HEK293 (cell line): ENCODE data around the gene TMEM170A.

ENCODE experiments used
- ZBTB17 ChIP-seq: fragments of 450-650 bp; formaldehyde crosslinking; IDR thresholded peaks from 2 replicates; pipeline ENCODE4 v1.5.1; 2016; ENCODE audit warnings: missing biosample characterization, missing genetic modification characterization
- ZEB2 ChIP-seq: fragments of 450-650 bp; formaldehyde crosslinking; IDR thresholded peaks from 2 replicates; pipeline ENCODE4 v1.5.1; 2016; ENCODE audit warnings: missing biosample characterization, missing genetic modification characterization
- ZNF335 ChIP-seq: fragments of 450-650 bp; formaldehyde crosslinking; conservative IDR thresholded peaks from 2 replicates; pipeline ENCODE4 v1.5.1; 2016; ENCODE audit warnings: missing biosample characterization, missing genetic modification characterization
- ZNF530 ChIP-seq: fragments of 450-650 bp; formaldehyde crosslinking; IDR thresholded peaks from 2 replicates; pipeline ENCODE4 v1.5.1; 2016; ENCODE audit warnings: low read depth, missing biosample characterization, missing genetic modification characterization
- TF ChIP-seq, protein P1 (sequence below): fragments of 450-650 bp; formaldehyde crosslinking; IDR thresholded peaks from 2 replicates; pipeline ENCODE4 v1.5.1; 2016; ENCODE audit warnings: missing biosample characterization, missing genetic modification characterization
- TF ChIP-seq, protein P2 (sequence below): fragments of 450-650 bp; formaldehyde crosslinking; IDR thresholded peaks from 2 replicates; pipeline ENCODE4 v1.5.1; 2016; ENCODE audit warnings: missing biosample characterization, missing genetic modification characterization

DNA sequence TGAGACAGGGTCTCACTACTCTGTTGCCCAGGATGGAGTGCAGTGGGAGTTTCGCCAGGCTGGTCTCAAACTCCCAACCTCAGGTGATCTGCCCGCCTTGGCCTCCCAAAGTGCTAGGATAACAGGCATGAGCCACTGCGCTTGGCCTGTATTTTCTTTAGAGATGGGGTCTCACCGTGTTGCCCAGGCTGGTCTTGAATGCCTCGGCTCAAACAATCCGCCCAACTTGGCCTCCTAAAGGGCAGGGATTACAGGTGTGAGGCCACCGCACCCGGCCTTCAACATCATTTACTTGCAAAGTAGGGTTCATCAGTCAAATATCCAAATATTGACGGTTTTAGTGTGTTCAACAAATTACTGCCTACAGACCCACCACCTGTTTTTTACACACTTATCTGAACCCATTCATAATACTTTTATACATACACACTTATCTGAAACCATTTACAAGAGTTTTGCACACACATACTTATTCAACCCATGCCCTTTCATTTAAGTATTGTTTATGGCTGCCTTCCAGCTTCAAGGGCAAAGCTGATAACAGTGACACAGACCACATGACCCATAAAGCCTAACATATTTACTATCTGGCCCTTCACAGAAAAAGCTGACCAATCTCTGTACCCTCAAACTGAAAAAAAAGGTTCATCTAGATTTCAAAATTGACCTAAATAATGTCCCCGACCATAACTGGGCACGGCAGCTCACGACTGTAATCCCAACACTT lies 11.9 kb downstream of the TMEM170A start:
- no peak for TF ChIP-seq ZEB2 (tag by site-specific recombination)
- no peak for TF ChIP-seq ZNF530 (tag by site-specific recombination)
- TF ChIP-seq, protein P1, sequence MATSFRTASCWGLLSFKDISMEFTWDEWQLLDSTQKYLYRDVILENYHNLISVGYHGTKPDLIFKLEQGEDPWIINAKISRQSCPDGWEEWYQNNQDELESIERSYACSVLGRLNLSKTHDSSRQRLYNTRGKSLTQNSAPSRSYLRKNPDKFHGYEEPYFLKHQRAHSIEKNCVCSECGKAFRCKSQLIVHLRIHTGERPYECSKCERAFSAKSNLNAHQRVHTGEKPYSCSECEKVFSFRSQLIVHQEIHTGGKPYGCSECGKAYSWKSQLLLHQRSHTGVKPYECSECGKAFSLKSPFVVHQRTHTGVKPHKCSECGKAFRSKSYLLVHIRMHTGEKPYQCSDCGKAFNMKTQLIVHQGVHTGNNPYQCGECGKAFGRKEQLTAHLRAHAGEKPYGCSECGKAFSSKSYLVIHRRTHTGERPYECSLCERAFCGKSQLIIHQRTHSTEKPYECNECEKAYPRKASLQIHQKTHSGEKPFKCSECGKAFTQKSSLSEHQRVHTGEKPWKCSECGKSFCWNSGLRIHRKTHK: no peak
- TF ChIP-seq, protein P2, sequence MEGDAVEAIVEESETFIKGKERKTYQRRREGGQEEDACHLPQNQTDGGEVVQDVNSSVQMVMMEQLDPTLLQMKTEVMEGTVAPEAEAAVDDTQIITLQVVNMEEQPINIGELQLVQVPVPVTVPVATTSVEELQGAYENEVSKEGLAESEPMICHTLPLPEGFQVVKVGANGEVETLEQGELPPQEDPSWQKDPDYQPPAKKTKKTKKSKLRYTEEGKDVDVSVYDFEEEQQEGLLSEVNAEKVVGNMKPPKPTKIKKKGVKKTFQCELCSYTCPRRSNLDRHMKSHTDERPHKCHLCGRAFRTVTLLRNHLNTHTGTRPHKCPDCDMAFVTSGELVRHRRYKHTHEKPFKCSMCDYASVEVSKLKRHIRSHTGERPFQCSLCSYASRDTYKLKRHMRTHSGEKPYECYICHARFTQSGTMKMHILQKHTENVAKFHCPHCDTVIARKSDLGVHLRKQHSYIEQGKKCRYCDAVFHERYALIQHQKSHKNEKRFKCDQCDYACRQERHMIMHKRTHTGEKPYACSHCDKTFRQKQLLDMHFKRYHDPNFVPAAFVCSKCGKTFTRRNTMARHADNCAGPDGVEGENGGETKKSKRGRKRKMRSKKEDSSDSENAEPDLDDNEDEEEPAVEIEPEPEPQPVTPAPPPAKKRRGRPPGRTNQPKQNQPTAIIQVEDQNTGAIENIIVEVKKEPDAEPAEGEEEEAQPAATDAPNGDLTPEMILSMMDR (tag by site-specific recombination): no peak
- TF ChIP-seq ZNF335 (tag by site-specific recombination): no peak
- TF ChIP-seq ZBTB17 (tag by site-specific recombination): no peak
